DOHH2 (cell line): ENCODE data around the gene CYP1B1.

Experiments used
- H3F3A ChIP-seq: fragments of 200-600 bp; sonication (generic), shearing (Covaris generic); 2 replicates; pipeline ENCODE4 v1.6.0; 2016; ENCODE audit warnings: antibody characterized with exemption, mild to moderate bottlenecking; ENCODE audit not compliant: control insufficient read depth, insufficient read depth
- H3K27ac ChIP-seq: fragments of 200-600 bp; sonication (generic); 2 replicates; pipeline ENCODE4 v1.5.1; 2014; ENCODE audit warnings: low read depth, mild to moderate bottlenecking, low read length, moderate library complexity
- H3K27me3 ChIP-seq: fragments of 200-600 bp; sonication (generic); 2 replicates; pipeline ENCODE4 v1.6.1; 2014; ENCODE audit warnings: mild to moderate bottlenecking, low read length, mixed read lengths; ENCODE audit not compliant: control insufficient read depth
- H3K36me3 ChIP-seq: fragments of 200-600 bp; sonication (generic); 2 replicates; pipeline ENCODE4 v1.6.1; 2014; ENCODE audit warnings: mild to moderate bottlenecking, low read length, moderate library complexity, mixed read lengths; ENCODE audit not compliant: control insufficient read depth
- H3K4me1 ChIP-seq: fragments of 200-600 bp; sonication (generic); 2 replicates; pipeline ENCODE4 v1.6.1; 2014; ENCODE audit warnings: mild to moderate bottlenecking, low read length, mixed read lengths; ENCODE audit not compliant: control insufficient read depth
- H3K4me2 ChIP-seq: fragments of 200-600 bp; sonication (generic); 2 replicates; pipeline ENCODE4 v1.6.0; 2014; ENCODE audit warnings: mild to moderate bottlenecking, low read length, moderate library complexity
- H3K4me3 ChIP-seq: fragments of 200-600 bp; sonication (generic); 2 replicates; pipeline ENCODE4 v1.5.1; 2014; ENCODE audit warnings: mild to moderate bottlenecking, low read length, mixed read lengths
- H3K79me2 ChIP-seq: fragments of 200-600 bp; sonication (generic); 2 replicates; pipeline ENCODE4 v1.6.1; 2014; ENCODE audit warnings: mild to moderate bottlenecking, low read length, mixed read lengths; ENCODE audit not compliant: control insufficient read depth
- H3K9me2 ChIP-seq: fragments of 200-600 bp; sonication (generic); replicated peaks from 2 replicates; pipeline ENCODE4 v1.6.1; 2014; ENCODE audit warnings: mild to moderate bottlenecking, low read length, mixed read lengths; ENCODE audit not compliant: control insufficient read depth
- H3K9me3 ChIP-seq: fragments of 200-600 bp; sonication (generic); 2 replicates; pipeline ENCODE4 v1.6.1; 2014; ENCODE audit warnings: antibody characterized with exemption, low read length, mixed read lengths; ENCODE audit not compliant: control insufficient read depth, insufficient read depth
- H4K20me1 ChIP-seq: fragments of 200-600 bp; sonication (generic); 2 replicates; pipeline ENCODE4 v1.6.0; 2014; ENCODE audit warnings: low read depth, mild to moderate bottlenecking, antibody characterized with exemption, low read length, moderate library complexity; ENCODE audit not compliant: control insufficient read depth, insufficient read depth
- CTCF ChIP-seq: fragments of 200-600 bp; sonication (generic); IDR thresholded peaks from one replicate; pipeline ENCODE4 v1.5.1; 2014; ENCODE audit warnings: antibody characterized with exemption, mild to moderate bottlenecking, low read depth, low read length; ENCODE audit not compliant: poor library complexity, severe bottlenecking
- EZH2phosphoT487 ChIP-seq: fragments of 200-600 bp; sonication (generic); IDR thresholded peaks from 2 replicates; pipeline ENCODE4 v1.6.1; 2017; ENCODE audit warnings: borderline replicate concordance, mild to moderate bottlenecking, antibody characterized with exemption, low read length, moderate library complexity, mixed read lengths

CYP1B1 gene

GRCh38 chr2:38075507-38076151, at the start of gene CYP1B1:
CYP1B1 (minus strand) TSS chr2:38076151; CDS start chr2:38075388, 763 bp downstream.
- no peaks in the 10 kb centered on the region for H4K20me1 ChIP-seq
- no peaks in the 10 kb centered on the region for H3K36me3 ChIP-seq
- H3K27me3 ChIP-seq, result peaks cover 37% of the 10 kb centered on the region
- H3F3A ChIP-seq, result no peaks in the 10 kb centered on the region
- H3K79me2 ChIP-seq, result no peaks in the 10 kb centered on the region
- TF ChIP-seq CTCF, result no peak
- TF ChIP-seq EZH2phosphoT487, result no peak
- peak within 1 kb of the TSS; percentile 74 for H3K4me3 ChIP-seq
- peak within 1 kb of the TSS; percentile 84 for H3K4me2 ChIP-seq
- H3K4me1 ChIP-seq, result peaks cover 17% of the 10 kb centered on the region
- no peak within 1 kb of the TSS for H3K27ac ChIP-seq
- no peaks in the 10 kb centered on the region for H3K9me2 ChIP-seq
- no peaks in the 10 kb centered on the region for H3K9me3 ChIP-seq

GRCh38 chr2:38125007-38125406, 49.1 kb upstream of the CYP1B1 start:
- Histone ChIP-seq H3K27ac (no peak overlapping the region), H3K9me2 (no peaks in the 10 kb centered on the region), H3K79me2 (no peaks in the 10 kb centered on the region), H3K4me3 (no peak overlapping the region), H3K9me3 (peaks cover 19% of the 10 kb centered on the region; the same call in 1 of the 2 replicates), H3K4me1 (peaks cover 22% of the 10 kb centered on the region), H3F3A (peaks cover 4% of the 10 kb centered on the region; the same call in 1 of the 2 replicates), H3K4me2 (no peak overlapping the region), H4K20me1 (no peaks in the 10 kb centered on the region), H3K36me3 (no peaks in the 10 kb centered on the region), H3K27me3 (no peaks in the 10 kb centered on the region)
- TF ChIP-seq EZH2phosphoT487 (no peak), CTCF (no peak)

GRCh38 chr2:38123911-38124310, 48.0 kb upstream of the CYP1B1 start:
- no peak overlapping the region for H3K4me3 ChIP-seq
- H3K79me2 ChIP-seq, result no peaks in the 10 kb centered on the region
- no peaks in the 10 kb centered on the region for H4K20me1 ChIP-seq
- H3K4me2 ChIP-seq, result no peak overlapping the region
- no peaks in the 10 kb centered on the region for H3K27me3 ChIP-seq
- H3K9me3 ChIP-seq, result peaks cover 19% of the 10 kb centered on the region; the same call in 1 of the 2 replicates
- H3K36me3 ChIP-seq, result no peaks in the 10 kb centered on the region
- H3F3A ChIP-seq, result peaks cover under 1% of the 10 kb centered on the region; the same call in 1 of the 2 replicates
- H3K9me2 ChIP-seq, result no peaks in the 10 kb centered on the region
- peaks cover 11% of the 10 kb centered on the region for H3K4me1 ChIP-seq
- TF ChIP-seq EZH2phosphoT487 (no peak), CTCF (no peak)
- no peak overlapping the region for H3K27ac ChIP-seq
